NCI-H2029 treated with DMSO at 0.1 percent for 48 hours (cell line): Measurements from ENCODE around the gene SYT15.
A peak's percentile ranks its signal among the peaks of the same experiment; 100 is the strongest.

Experiments
- DNase-seq: peaks from one replicate; lab custom pipeline; 2025; lab: John Stamatoyannopoulos, UW

Gene SYT15

DNA sequence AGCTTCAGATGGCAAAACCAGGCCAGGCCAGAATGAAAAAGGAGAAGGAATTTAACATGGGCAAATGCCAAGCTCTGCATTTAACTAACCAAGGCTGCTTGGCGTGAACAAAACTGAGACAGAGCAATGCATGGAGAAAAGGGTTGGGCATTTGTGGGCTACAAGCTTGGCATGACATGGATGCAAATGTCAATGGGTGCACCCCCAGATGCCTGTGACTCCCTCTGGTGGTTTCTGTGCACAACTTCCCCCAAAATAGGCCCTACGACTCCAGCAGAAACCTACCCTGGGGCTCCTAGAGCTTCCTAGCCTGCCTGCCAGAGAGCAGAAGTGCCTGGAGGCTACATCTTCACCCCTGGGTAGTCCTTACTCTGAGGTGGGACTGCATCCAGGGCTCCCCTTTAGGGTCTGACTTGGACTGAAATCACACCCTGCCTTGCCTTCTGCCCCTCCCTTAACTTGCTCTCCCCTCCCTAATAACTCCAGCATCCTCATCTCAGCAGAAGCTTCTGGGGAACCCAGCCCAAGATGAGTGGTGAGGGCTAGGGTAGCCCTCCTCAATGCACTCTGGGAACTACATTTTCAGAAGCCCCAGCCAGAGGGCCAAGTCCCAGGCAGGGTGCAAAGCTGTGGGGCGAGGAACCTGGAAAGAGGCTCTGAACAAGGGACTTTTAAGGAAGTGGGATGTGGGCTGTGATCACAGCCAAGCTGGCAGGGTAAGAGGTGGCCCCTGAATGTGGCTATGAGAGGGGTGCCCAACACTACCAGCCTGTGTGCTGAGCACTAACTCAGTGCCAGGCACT, 33.7 kb upstream of the SYT15 start:
- no peak for DNase-seq

DNA sequence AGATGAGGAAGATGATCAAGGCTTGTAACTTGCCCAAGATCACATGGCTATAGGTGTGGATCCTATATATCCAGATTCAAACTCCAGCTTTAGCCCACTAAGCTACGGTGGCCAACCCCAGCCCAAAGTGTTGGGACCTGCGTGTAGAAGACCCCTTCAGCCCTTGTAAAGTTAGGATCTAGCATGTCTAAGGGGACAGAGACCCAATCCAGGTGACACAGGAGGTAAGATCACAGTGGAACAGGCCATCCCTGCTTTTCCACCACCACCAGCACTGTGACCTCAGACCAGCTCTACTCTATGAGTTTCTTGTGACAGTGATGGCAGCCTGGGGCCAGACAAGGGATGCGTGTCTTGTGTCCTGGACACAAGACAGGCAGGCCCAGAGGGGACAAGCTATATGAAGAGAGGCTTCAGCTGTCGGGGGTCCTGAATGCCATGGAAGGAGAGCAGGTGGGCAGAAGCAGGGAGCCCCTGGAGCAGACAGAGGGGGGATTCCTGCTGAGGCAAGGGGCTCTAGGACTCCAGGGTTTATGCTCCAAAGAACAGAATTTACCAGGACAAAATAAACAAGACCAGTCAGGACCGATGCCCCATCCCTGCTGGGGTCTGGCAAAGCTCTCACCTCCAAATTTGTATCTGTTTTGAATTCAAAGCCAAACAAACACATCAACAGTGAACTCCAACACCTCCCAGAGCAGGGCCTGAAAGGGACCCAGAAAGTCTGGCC, 32.9 kb upstream of the SYT15 start:
- no peak for DNase-seq

DNA sequence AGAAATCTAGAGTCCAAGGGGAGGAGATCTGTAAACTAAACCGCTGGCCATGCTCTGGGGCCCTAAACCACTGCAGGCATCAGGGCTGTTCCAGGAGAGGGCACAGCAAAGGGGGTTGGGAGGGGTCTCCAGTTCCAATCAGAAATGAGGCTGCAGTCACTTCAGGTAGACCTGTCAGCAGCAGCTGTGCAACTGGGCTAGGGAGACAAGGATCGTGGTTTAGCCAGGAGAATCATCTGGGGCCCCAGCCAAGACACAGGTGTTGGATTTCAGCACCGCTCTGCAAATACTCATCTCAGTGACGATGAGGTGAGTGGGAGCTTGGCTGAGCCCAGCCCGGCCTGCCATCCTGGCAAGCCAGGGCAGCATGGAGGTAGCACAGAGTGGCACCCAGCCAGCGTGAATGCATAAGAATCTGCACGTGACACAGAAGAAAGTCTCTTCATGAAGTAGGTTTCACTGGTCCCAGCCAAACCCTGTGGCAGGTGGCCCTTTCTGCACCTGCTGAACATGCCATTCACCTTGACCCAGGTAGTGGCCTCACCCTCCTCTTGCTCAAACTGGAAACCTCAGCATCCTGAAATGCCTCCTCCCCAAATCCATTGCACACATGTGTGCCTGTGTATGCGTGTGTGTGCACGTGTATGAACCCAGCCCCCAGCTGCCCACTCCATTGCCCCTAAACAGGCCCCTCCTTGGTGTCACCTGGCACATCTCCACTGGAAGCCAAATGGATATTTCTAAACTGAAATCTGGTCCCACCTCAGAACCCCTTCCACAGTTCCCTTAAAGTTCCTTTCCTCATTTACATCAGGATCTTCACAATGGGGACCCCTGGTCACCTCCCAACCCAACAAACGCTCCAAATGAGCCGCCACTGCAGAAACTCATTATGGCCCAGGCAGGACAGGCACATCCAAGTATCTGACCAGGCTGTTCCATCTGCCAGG, 32.1 kb upstream of the SYT15 start:
- peak; percentile 95 for DNase-seq

DNA sequence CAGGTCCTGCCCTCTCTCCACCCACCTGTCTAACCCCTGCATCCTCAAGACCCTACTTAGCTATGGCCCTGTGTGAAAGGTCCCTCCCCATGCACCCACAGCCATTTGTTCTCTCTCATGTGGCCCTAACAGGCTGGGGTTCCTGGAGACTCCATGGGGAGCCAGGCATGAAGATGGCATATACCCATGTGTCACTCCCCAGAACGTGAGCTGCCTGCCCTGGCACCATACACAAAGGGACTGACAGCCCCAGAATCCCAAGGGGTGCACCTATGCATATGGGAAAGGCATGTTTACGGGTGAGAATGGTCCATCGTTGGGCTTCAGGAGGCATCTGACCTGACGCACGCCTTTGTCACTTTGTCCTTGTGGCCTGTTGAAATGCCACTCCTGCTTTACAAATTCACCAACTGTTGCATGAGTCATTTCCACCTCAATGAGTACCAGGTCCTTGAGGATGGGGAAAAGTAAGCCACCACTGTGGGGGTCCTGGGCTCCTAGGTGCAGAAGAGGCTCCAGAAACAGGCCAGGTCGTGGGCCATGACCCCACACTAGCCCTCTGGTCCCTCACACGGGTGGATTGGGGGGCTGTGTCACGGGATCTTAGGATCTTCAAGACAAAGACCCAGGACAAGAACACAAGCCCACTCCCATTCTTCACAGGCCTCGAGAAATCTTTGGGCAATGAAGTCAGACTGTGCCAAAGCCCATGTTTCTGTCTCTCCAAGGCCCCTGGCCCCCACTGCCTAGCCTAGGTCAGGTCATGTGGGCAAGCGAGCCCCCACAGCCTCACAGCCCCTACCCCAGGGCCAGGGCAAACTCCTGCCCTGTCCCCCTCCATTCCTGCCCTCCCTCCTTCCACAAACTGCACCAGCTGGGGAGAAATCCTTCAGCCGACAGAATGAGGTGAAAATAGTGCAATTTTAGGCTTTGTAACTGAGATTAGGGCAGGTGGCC, 31.1 kb upstream of the SYT15 start:
- DNase-seq: no peak

DNA sequence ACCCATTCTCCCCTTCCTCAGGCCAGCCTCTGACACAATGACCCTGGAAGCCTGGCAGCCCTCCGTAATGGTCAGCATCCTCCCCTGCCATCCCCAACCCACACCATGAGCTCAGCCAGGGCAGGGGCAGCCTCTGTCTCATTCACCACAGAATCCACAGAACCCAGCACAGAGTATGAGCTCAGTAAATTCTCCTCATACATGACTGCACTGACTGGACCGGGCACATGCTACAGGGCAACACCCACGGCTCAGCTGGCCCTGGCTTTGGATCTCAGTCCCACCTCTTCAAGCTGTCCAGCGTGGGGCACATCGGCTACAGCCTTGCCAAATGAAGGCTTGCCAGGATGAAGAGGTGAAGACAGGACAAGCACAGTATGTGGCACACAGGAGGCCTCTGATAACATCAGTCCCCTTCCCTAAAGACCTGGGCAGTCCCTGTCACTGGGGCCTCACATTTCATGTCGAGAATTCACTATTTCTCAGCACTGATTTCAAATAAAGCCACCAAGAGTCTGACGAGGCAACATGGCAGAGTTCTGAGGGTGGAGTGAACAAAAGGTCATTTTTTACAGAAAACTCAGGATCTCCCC, 30.3 kb upstream of the SYT15 start:
- DNase-seq: no peak

DNA sequence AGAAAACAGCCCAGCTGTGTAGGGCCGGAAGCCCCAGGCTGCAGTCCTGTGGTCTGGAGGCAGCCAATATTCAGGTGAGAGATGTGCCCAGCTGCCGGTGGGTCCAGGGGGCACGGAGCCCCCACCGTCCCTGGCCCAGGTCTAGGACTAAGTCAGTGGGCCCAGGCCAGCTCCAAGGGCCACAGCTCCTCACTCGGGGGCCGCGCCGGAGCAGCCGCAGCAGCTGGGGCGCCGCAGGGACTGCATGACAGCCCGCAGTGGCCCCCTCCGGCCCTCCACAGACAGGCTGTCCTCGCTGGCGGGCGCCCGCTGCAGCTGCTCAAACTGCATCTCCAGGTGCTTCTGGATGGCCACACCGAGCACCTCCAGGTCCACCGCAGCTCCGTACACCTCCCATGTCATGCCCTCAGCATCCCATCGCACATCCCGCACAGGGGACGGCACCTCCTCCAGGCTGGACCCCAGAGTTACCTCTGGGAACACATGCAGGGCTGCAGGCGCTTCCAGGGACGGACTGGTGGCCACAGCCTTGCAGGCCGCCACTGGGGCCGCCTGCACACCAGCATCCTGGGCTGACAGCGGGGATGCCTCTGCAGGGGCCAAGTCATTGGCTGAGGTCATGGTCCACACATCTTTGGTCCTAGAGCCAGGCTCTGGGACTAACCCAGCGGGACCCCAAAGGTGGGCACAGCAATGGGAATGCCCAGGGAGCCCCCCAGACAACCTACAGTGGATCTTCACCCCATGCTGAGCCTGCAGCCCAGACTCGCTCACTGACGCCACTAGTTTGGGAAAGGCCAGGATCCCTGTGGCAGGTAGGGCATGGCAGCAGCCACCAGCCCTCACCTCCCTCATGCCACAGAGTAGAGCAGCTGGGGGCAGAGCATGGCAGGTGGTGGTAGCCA, 29.5 kb upstream of the SYT15 start:
- no peak for DNase-seq

DNA sequence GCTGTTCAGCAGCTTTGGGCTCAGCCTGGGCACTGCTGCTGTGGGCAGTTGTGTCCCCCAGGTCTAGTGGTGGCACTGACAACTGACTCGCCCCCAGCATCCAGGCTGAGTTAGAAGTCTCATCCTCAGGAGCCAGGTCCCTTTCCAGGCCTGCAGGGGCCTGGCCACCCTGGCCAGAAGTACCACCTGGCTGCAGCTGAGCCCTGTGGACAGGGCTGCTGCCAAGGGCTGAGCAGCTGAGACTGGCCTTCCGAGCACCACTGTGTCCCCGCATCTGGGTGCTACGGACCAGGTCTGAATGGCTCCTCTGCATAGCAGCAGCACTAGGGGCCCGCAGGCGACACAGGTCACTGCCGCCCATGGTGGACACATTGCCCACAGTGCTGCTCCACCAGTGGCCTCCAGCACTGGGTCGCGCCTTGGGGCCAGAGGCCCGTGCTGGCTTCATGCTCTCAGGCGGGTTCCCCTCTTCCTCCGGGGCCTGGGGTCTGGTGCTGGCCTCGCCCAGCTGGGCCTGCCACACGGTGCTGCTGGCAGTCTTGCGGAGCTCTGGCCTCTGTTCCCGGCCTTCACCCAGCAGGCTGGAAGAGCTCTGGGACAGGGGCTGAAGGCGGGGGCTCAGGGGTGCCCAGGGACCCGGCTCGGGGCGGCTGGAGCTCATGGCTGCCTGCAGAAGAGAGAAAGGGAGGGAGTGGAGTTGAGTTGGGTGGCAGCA, 28.7 kb upstream of the SYT15 start:
- no peak for DNase-seq

DNA sequence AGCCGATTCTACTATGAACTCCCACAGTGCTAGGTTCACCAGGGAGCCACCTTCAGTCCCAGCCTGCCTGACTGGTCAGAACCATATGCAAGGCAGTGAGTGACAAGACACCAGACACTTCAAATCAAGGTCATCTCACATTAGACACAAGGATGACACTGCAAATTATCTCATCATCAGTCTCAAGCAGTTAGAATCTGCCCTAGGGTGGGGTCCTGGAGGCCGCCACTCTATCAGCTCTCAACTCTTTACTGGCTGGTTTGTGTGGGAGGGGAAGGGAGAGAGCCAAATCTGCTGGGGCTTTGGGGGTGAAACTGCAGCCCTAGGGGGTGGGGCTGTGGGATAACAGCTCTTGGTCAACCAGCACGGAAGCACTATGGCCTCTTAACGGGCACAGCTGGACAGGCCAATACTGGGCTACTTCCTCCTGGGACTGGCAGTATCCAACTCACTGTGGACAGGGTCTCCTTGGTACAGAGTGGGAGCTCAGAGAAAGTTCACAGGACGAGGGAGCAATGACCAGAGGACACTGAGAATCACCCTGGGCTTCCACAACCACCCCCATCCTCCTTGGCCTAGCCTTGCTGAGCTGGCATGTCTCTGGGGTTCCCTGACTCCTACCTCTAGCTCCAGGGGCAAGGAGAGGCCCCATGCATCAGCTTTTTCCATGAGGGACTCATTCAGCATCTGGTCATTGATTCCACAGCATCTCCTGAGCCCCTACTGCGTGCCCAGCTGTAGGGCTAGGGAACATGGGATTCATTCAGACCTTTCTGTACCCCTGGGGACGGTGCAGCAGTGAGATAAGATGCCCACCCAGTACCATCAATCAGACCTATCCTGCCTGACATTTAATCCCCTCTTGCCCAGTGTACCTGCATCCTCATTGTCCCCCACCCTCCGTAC, 27.9 kb upstream of the SYT15 start:
- DNase-seq: no peak

DNA sequence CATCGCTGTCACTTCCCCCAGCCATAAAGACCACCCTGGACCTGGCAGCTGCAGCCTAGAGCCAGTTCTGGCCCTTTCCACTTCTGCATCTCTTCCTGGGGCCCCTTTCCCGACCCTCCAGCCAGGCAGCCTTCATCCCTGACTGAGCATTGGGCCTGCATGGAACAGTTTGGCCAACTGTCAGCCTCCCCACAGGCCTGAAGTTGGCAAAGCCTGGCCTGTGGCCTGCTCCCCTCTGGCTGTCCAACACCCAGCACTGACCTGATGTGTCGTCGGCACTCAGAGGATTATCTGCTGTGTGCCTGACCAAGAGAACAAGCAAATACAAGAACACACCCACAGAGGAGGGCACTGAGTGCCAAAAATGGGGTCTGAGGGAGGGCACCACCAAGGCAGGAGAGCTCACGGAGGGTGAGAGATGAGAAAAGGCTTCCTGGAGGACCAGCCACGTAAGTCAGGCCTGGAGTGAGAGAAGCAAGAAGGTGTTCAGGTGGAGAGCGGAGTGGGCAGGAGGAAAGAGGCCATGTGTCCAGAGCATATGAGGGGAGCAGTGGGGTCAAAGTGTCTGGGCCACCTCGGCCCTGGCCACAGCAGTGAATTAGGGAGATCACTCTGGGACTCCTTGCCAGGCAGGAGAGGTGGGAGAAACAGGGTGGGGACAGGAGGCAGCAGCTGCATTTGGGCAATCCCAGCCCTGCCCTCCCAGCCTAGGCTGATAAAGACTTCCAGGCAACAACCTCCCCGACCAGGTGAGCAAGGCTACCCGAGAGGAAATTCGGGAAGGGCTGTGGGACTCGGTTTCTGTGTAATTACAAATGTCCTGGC, 27.0 kb upstream of the SYT15 start:
- DNase-seq: no peak

DNA sequence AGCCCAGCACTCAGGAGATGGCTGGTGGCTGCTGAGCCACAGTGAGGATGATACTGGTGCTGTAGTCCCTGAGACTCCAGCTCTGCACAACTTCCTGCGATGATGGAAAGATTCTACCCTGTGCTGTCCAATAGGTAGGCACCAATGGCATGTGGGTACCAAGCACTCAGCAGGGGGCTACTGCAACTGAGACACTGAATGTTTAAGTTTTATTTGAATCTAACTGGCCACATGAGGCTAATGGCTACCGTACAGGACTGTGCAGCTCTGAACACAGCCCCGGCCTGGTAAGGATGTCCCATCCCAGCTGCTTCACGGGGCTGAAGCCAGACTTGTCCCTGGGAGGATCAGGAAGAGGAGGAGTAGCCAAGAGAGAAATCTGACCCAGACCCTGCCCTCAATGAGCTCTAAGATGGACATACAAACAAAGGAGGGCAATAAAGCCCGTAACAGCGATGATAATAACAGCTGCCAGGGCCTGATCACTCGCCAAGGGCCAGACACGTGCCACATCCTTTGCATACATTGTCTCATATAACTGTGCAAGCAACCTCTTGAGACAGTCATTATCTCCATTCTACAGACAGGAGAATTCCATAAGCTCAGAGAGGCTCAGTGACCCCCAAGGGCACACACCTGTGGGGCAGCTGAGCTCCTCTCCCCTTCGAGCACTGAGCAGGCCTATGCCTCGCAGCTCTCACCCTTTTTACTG, 26.2 kb upstream of the SYT15 start:
- peak; percentile 97 for DNase-seq

DNA sequence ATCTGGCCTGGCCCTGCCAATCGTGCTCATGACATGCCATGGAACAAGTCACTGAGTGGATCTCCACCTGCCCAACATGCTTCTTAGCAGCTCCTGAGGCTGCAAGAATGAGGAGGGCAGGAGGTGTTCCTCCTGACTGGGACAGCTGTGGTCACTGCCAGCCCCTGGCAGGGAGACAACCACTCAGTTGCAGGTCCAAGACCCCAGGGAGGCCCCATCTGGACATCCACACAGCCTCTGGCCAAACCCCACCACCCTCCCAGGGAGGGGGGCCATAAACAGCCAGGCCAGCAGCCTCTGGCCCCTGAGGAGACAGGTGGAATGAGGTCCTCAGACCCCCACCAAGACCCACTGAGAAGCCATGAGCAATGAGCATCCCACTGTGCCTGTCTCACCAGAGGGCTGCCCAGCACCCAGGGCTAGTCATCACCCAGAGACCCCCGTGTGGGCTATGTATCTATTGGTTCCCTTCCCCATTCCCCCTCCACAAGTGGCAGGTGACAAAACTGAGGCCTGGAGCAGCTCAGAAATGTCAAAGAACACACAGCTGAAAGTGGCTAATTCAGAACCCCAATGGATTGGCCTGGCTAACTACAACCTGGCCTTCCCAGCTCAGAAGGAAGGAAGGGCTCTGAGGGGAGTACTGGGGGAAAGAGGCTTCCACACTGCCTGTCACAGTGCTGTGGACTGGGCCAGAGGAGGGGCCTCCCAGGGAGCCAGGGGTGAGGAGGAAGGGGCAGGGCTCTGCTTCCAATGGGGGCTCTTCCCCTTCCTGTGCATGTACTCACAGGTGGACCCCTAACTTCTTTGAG, 25.5 kb upstream of the SYT15 start:
- DNase-seq: no peak

DNA sequence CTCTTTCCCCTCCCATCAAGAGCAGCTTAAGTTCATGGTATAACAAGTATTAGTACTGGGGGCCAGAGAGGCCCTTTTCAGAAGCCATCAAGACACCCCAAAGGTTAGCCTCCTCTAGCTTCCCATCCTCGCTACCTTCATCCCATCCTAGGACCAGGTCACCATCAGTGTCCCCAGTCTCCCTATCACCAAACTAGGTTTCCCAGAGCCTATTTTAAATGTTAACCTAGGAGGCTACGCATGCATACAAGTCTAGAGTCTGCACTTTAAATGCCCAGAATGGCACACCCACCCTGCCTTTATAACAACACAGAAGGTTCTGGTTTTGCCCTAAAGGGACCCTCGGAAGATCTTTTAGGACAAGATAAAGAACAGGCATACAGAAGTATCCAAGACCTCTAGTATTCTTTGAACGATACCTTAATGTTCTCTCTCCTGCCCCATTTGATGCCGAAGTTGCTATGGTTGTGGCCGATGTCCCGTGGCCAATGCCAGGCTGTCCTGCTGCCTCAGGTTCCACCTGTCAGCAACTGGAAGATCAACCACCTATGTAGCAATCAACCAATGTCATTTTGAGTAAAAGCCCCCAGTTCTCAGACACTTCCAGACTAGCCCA, 24.7 kb upstream of the SYT15 start:
- no peak for DNase-seq

DNA sequence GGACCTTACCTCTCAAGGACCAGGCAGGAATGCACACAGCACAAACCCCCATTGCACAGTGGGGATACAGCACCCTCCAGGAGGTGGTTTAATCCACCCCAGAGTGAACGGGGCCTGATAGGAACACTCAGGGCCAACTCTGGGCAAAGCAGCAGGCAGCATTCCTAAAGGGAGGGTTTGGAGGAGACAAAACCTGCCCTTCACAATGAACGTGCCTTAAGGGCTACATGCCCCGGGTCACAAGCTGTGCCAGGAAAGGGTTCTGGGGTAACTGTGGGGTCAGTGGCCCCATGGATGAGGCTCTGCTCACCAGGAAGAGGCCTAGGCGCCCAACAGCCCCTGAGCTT, 23.6 kb upstream of the SYT15 start:
- DNase-seq: no peak

DNA sequence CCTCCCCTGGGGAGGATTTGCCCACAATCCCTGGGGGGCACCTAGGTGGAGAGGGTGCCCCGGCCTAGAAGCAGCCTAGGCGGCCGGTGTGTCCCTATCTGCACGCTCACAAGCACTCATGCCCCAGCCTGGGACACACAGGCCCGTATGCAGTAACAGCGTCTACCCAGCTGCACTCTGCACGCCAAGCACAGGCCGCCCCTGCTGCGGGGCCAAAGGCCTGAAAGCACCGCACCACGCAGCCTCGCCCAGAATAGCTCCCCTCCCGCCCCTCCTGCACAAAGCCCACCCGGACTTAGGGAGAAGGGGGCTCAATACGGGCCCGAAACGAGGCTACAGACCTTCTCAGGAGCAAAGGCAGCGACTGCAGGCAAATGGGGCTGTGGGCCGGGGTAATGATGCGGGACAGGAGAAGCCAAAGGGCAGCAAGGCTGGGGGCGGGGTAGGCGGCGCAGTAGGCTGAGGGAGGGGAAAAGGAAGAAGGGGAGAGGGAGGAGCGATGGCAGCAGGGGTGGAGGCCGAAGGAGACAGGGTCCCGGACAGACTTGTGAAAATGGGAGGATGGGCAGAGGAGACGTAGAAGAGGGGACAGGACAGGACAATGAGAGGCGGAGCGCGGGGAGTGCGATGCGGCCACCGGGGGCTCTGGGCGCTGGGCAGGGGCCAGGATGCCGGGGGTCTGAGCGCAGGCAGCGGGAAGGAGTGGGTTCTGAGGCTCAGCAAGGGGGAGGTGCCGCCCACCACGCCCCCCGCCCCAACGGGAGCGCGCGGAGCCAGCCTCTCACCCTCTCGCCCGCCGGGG, 23.0 kb upstream of the SYT15 start:
- no peak for DNase-seq
